Stimulated activated CD4-positive, alpha-beta T cell treated with anti-CD3 and anti-CD28 coated beads, Interleukin-4, amount 100 ng/mL, for 48 hours (primary cell): ENCODE data around the gene ARHGAP31.
"Not testable (repeated sequence)": the region's sequence is repeated elsewhere in the genome, so short reads cannot be mapped to it uniquely, and the experiment has no call there.

Source experiments
- DNase-seq, 2 donors: peaks; one replicate each; pipeline ENCODE4 v3.0.0-alpha.2; 2020; ENCODE audit warnings: low read depth in 2 of 2

ARHGAP31 gene

GRCh38 chr3:119295816-119296726 lies 1.9 kb downstream of the ARHGAP31 start:
- DNase-seq = no peak

- no peak for DNase-seq
These were observed 2.5 kb downstream of the ARHGAP31 start for GRCh38 chr3:119296727-119297122.

- no peak for DNase-seq
These were observed 3.0 kb downstream of the ARHGAP31 start for GRCh38 chr3:119297169-119297568.

GRCh38 chr3:119298565-119298941 lies 4.4 kb downstream of the ARHGAP31 start:
- no peak for DNase-seq

GRCh38 chr3:119300991-119301391 lies 6.8 kb downstream of the ARHGAP31 start:
- DNase-seq = no peak

- DNase-seq = no peak
These were observed 7.5 kb downstream of the ARHGAP31 start for GRCh38 chr3:119301662-119302061.

- DNase-seq = no peak
These were observed 8.7 kb downstream of the ARHGAP31 start for GRCh38 chr3:119302697-119303551.

- no peak for DNase-seq
These were observed 10.1 kb downstream of the ARHGAP31 start for GRCh38 chr3:119304201-119304713.

GRCh38 chr3:119305286-119305685 lies 11.1 kb downstream of the ARHGAP31 start:
- DNase-seq = no peak

GRCh38 chr3:119306378-119306777 lies 12.2 kb downstream of the ARHGAP31 start:
- not testable (repeated sequence) for DNase-seq

- no peak for DNase-seq
These were observed 14.2 kb downstream of the ARHGAP31 start for GRCh38 chr3:119308355-119308754.

GRCh38 chr3:119309591-119309990 lies 15.4 kb downstream of the ARHGAP31 start:
- no peak for DNase-seq

- DNase-seq = no peak
These were observed 15.9 kb downstream of the ARHGAP31 start for GRCh38 chr3:119310071-119310470.

- no peak for DNase-seq
These were observed 17.1 kb downstream of the ARHGAP31 start for GRCh38 chr3:119311081-119311925.

- no peak for DNase-seq
These were observed 19.3 kb downstream of the ARHGAP31 start for GRCh38 chr3:119313461-119313860.

- DNase-seq = no peak
These were observed 20.6 kb downstream of the ARHGAP31 start for GRCh38 chr3:119314821-119315220.

GRCh38 chr3:119315600-119316312 lies 21.6 kb downstream of the ARHGAP31 start:
- no peak for DNase-seq

GRCh38 chr3:119316313-119316670 lies 22.1 kb downstream of the ARHGAP31 start:
- no peak for DNase-seq

GRCh38 chr3:119318876-119319275 lies 24.7 kb downstream of the ARHGAP31 start:
- DNase-seq = no peak

GRCh38 chr3:119319311-119319710 lies 25.1 kb downstream of the ARHGAP31 start:
- DNase-seq = no peak

GRCh38 chr3:119320785-119321184 lies 26.6 kb downstream of the ARHGAP31 start:
- DNase-seq = not testable (repeated sequence)
